GM12891 (cell line): ENCODE measurements around the gene PINLYP.

ENCODE experiments used
- DNase-seq: peaks from one replicate; pipeline ENCODE4 v3.0.0; 2011; ENCODE audit warnings: low spot score; ENCODE audit not compliant: insufficient read length
- FAIRE-seq: peaks from 2 replicates; lab custom pipeline; 2011; peaks lifted over from hg19 to GRCh38; lab: Jason Lieb, UNC
- PAX5 ChIP-seq: IDR thresholded peaks from 2 replicates; pipeline ENCODE4 v1.6.1; 2011; ENCODE audit warnings: low read length, moderate library complexity, mild to moderate bottlenecking; ENCODE audit not compliant: insufficient read depth, severe bottlenecking
- POLR2A ChIP-seq: IDR thresholded peaks from 2 replicates; pipeline ENCODE4 v1.6.1; 2011; ENCODE audit warnings: low read depth, low read length, control low read depth
- POLR2AphosphoS5 ChIP-seq: IDR thresholded peaks from 2 replicates; pipeline ENCODE4 v1.6.1; 2011; ENCODE audit warnings: low read depth, low read length, control low read depth
- POU2F2 ChIP-seq: IDR thresholded peaks from 2 replicates; pipeline ENCODE4 v1.6.1; 2011; ENCODE audit warnings: low read depth, mild to moderate bottlenecking, control low read depth, low read length, moderate library complexity
- SPI1 ChIP-seq: IDR thresholded peaks from 2 replicates; pipeline ENCODE4 v1.6.1; 2011; ENCODE audit warnings: low read depth, low read length, control low read depth
- TAF1 ChIP-seq: IDR thresholded peaks from 2 replicates; pipeline ENCODE4 v1.6.1; 2011; ENCODE audit warnings: low read depth, low read length, control low read depth

PINLYP gene

GRCh38 chr19:43548706-43549105, 26.9 kb upstream of the PINLYP start:
- TF ChIP-seq PAX5 = no peak
- no peak for DNase-seq
- FAIRE-seq = no peak

- no peak for FAIRE-seq
- no peak for DNase-seq
- TF ChIP-seq POLR2A (no peak), POU2F2 (no peak), POLR2AphosphoS5 (no peak), SPI1 (no peak), PAX5 (no peak), TAF1 (no peak)
Observed at GRCh38 chr19:43551399-43552197, 24.0 kb upstream of the PINLYP start.

GRCh38 chr19:43552198-43552450, 23.5 kb upstream of the PINLYP start:
- FAIRE-seq = no peak
- TF ChIP-seq SPI1 (no peak), TAF1 (no peak), PAX5 (no peak)
- no peak for DNase-seq

- FAIRE-seq (no peak), DNase-seq (no peak)
- TF ChIP-seq SPI1 (no peak), POLR2A (no peak), POU2F2 (no peak), POLR2AphosphoS5 (no peak), PAX5 (no peak), TAF1 (no peak)
Observed at GRCh38 chr19:43552616-43553015, 23.0 kb upstream of the PINLYP start.

GRCh38 chr19:43553656-43554055, 21.9 kb upstream of the PINLYP start:
- FAIRE-seq = no peak
- TF ChIP-seq POU2F2 (no peak), POLR2A (no peak), PAX5 (no peak), POLR2AphosphoS5 (no peak), SPI1 (no peak), TAF1 (no peak)
- no peak for DNase-seq

GRCh38 chr19:43554317-43554895, 21.2 kb upstream of the PINLYP start:
- no peak for DNase-seq
- no peak for TF ChIP-seq PAX5
- TF ChIP-seq POLR2AphosphoS5 = no peak
- no peak for TF ChIP-seq POLR2A
- no peak for TF ChIP-seq TAF1
- no peak for TF ChIP-seq POU2F2
- no peak for TF ChIP-seq SPI1
- FAIRE-seq = no peak

GRCh38 chr19:43555185-43555770, 20.3 kb upstream of the PINLYP start:
- FAIRE-seq = peak; percentile 91
- DNase-seq = peak; percentile 70
- TF ChIP-seq SPI1 (0 out of 2 replicates have a peak, but pooled peaks have one; percentile 10), POLR2AphosphoS5 (no peak)

- TF ChIP-seq PAX5 = no peak
- no peak for TF ChIP-seq TAF1
- no peak for TF ChIP-seq POLR2A
- TF ChIP-seq POLR2AphosphoS5 = no peak
- no peak for FAIRE-seq
- no peak for DNase-seq
Observed at GRCh38 chr19:43560687-43561086, 14.9 kb upstream of the PINLYP start.

GRCh38 chr19:43561139-43561970, 14.2 kb upstream of the PINLYP start:
- FAIRE-seq (no peak), DNase-seq (no peak)
- TF ChIP-seq POLR2A (no peak), PAX5 (no peak), POLR2AphosphoS5 (no peak), SPI1 (no peak), TAF1 (no peak), POU2F2 (no peak)

- TF ChIP-seq POU2F2 (no peak), TAF1 (no peak), PAX5 (no peak), SPI1 (no peak), POLR2AphosphoS5 (no peak), POLR2A (no peak)
Observed at GRCh38 chr19:43562226-43562697, 13.3 kb upstream of the PINLYP start.

More at GRCh38 chr19:43562226-43562697, 13.3 kb upstream of the PINLYP start:
- DNase-seq (no peak), FAIRE-seq (no peak)
